Parathyroid adenoma (tissue), 2 donors: ENCODE data around the gene ASB4.
"Not testable (repeated sequence)": the region's sequence is repeated elsewhere in the genome, so short reads cannot be mapped to it uniquely, and the experiment has no call there.

Experiments used
- H2AFZ ChIP-seq: fragments of 300-600 bp; sonication (generic); one replicate; pipeline ENCODE4 v1.7.0; 2017; ENCODE audit warnings: antibody characterized with exemption, mild to moderate bottlenecking
- H3K27ac ChIP-seq: fragments of 300-600 bp; sonication (generic); one replicate; pipeline ENCODE4 v1.7.0; 2017
- H3K27me3 ChIP-seq: fragments of 300-600 bp; sonication (generic); one replicate; pipeline ENCODE4 v1.7.0; 2017; ENCODE audit warnings: low read length; ENCODE audit not compliant: control insufficient read depth, insufficient read depth
- H3K36me3 ChIP-seq: fragments of 300-600 bp; sonication (generic); one replicate; pipeline ENCODE4 v1.7.0; 2017; ENCODE audit warnings: low read length; ENCODE audit not compliant: control insufficient read depth, insufficient read depth
- H3K4me1 ChIP-seq: fragments of 300-600 bp; sonication (generic); one replicate; pipeline ENCODE4 v1.7.0; 2017; ENCODE audit warnings: control low read depth
- H3K4me2 ChIP-seq: fragments of 300-600 bp; sonication (generic); one replicate; pipeline ENCODE4 v1.7.0; 2017; ENCODE audit warnings: low read length
- H3K4me3 ChIP-seq: fragments of 300-600 bp; sonication (generic); one replicate; pipeline ENCODE4 v1.7.0; 2017; ENCODE audit warnings: low read depth, low read length
- H3K79me2 ChIP-seq: fragments of 300-600 bp; sonication (generic); one replicate; pipeline ENCODE4 v1.7.0; 2017; ENCODE audit warnings: control low read depth
- H3K9ac ChIP-seq: fragments of 300-600 bp; sonication (generic); one replicate; pipeline ENCODE4 v1.7.0; 2017; ENCODE audit warnings: mild to moderate bottlenecking
- H3K9me3 ChIP-seq: fragments of 300-600 bp; sonication (generic); one replicate; pipeline ENCODE4 v1.7.0; 2017; ENCODE audit warnings: low read length; ENCODE audit not compliant: control insufficient read depth
- CTCF ChIP-seq: fragments of 300-600 bp; sonication (generic); IDR thresholded peaks from one replicate; pipeline ENCODE4 v1.7.0; 2017; ENCODE audit warnings: antibody characterized with exemption, mild to moderate bottlenecking
- donor health status: primary hyperparathyroidism.

The ASB4 gene

GRCh38 chr7:95444796-95445195 is 40.9 kb upstream of the ASB4 start:
- H3K36me3 ChIP-seq, result no peaks in the 10 kb centered on the region

GRCh38 chr7:95446618-95447017 is 39.1 kb upstream of the ASB4 start:
- Histone ChIP-seq H3K79me2 (no peaks in the 10 kb centered on the region), H3K4me1 (no peaks in the 10 kb centered on the region), H3K9ac (no peak overlapping the region), H3K36me3 (no peaks in the 10 kb centered on the region), H3K9me3 (no peaks in the 10 kb centered on the region), H2AFZ (no peak overlapping the region), H3K4me3 (no peak overlapping the region), H3K4me2 (no peak overlapping the region), H3K27me3 (no peaks in the 10 kb centered on the region), H3K27ac (no peak overlapping the region)
- TF ChIP-seq CTCF, result no peak

More at GRCh38 chr7:95444796-95445195, 40.9 kb upstream of the ASB4 start:
- Histone ChIP-seq H3K4me3 (no peak overlapping the region), H3K79me2 (no peaks in the 10 kb centered on the region), H3K27ac (no peak overlapping the region), H3K4me1 (no peaks in the 10 kb centered on the region), H3K4me2 (no peak overlapping the region), H3K9me3 (no peaks in the 10 kb centered on the region), H3K9ac (no peak overlapping the region), H2AFZ (no peak overlapping the region), H3K27me3 (no peaks in the 10 kb centered on the region)
- TF ChIP-seq CTCF, result no peak

GRCh38 chr7:95454438-95455045 is 31.2 kb upstream of the ASB4 start:
- H2AFZ ChIP-seq, result no peak overlapping the region
- H3K79me2 ChIP-seq, result no peaks in the 10 kb centered on the region
- no peaks in the 10 kb centered on the region for H3K36me3 ChIP-seq
- H3K27me3 ChIP-seq, result no peaks in the 10 kb centered on the region
- no peak overlapping the region for H3K4me3 ChIP-seq
- H3K27ac ChIP-seq, result no peak overlapping the region
- no peak for TF ChIP-seq CTCF
- no peak overlapping the region for H3K9ac ChIP-seq
- no peak overlapping the region for H3K4me2 ChIP-seq
- H3K9me3 ChIP-seq, result no peaks in the 10 kb centered on the region
- no peaks in the 10 kb centered on the region for H3K4me1 ChIP-seq

GRCh38 chr7:95457947-95458346 is 27.8 kb upstream of the ASB4 start:
- no peaks in the 10 kb centered on the region for H3K36me3 ChIP-seq

GRCh38 chr7:95460653-95461052 is 25.1 kb upstream of the ASB4 start:
- not testable (repeated sequence) for H3K79me2 ChIP-seq, H3K4me2 ChIP-seq, H3K9ac ChIP-seq, H3K27me3 ChIP-seq, H3K4me3 ChIP-seq, H3K9me3 ChIP-seq, H3K4me1 ChIP-seq, H2AFZ ChIP-seq, H3K27ac ChIP-seq, H3K36me3 ChIP-seq

More at GRCh38 chr7:95457947-95458346, 27.8 kb upstream of the ASB4 start:
- Histone ChIP-seq H2AFZ (no peak overlapping the region), H3K4me1 (no peaks in the 10 kb centered on the region), H3K79me2 (no peaks in the 10 kb centered on the region), H3K27me3 (no peaks in the 10 kb centered on the region), H3K9me3 (no peaks in the 10 kb centered on the region), H3K9ac (no peak overlapping the region), H3K4me3 (no peak overlapping the region), H3K4me2 (no peak overlapping the region), H3K27ac (no peak overlapping the region)
- TF ChIP-seq CTCF, result no peak
